Prostate gland (tissue), 2 donors: ENCODE measurements around the gene SMIM20. TPM values are rescaled to one million over a fixed set of nuclear protein-coding genes. Genes with fewer than 3 reads are reported as not detected.

Source experiments
- DNase-seq: peaks from one replicate; pipeline ENCODE4 v3.0.0-alpha.2; 2019; ENCODE audit warnings: low spot score
- H3K27ac ChIP-seq, 2 donors: fragments of 200-600 bp; sonication (generic); 2 replicates each; pipeline ENCODE4 v1.5.1; 2017 to 2019
- H3K27me3 ChIP-seq: fragments of 200-600 bp; sonication (generic); replicated peaks from 2 replicates; pipeline ENCODE4 v1.5.1; 2019; ENCODE audit not compliant: insufficient read depth
- H3K36me3 ChIP-seq, 2 donors: fragments of 200-600 bp; sonication (generic); 1 replicate in 1 of 2; 2 replicates in 1 of 2; pipeline versions ENCODE4 v1.5.1 to v1.8.1; 2017 to 2019
- H3K4me1 ChIP-seq: fragments of 200-600 bp; sonication (generic); replicated peaks from 2 replicates; pipeline ENCODE4 v1.5.1; 2019
- H3K4me3 ChIP-seq, 2 donors: fragments of 200-600 bp; sonication (generic); 2 replicates each; pipeline ENCODE4 v1.5.1; 2017 to 2019
- H3K9me3 ChIP-seq: fragments of 200-600 bp; sonication (generic); 2 replicates; pipeline ENCODE4 v1.5.1; 2017
- CTCF ChIP-seq, 4 experiments: fragments of 200-600 bp in 2 of 4; fragments of 450-650 bp in 2 of 4; sonication (generic) in 2 of 4; IDR thresholded peaks; 1 replicate in 3 of 4; 2 replicates in 1 of 4; pipeline ENCODE4 v1.5.1; 2016 to 2019; ENCODE audit warnings: antibody characterized with exemption in 4 of 4, mild to moderate bottlenecking in 2 of 4, moderate library complexity in 2 of 4
- POLR2A ChIP-seq: fragments of 450-650 bp; IDR thresholded peaks from one replicate; pipeline ENCODE4 v1.6.1; 2016; ENCODE audit warnings: antibody characterized with exemption, mild to moderate bottlenecking
- POLR2AphosphoS5 ChIP-seq: sonication (generic); formaldehyde crosslinking; IDR thresholded peaks from one replicate; pipeline ENCODE4 v1.6.1; 2017; ENCODE audit warnings: antibody characterized with exemption
- WGBS: methylation state at CpG from one replicate; pipeline ENCODE4 v1.1.5; 2018; 5-methylcytosine and 5-hydroxymethylcytosine counted together
- intact Hi-C: fragments of 100-400 bp; cut with DNase I; formaldehyde crosslinking; loops from one replicate; pipeline ENCODE4 v1.14.2; 2022
- total RNA-seq, 2 donors: library from RNA; depleted of rRNA; stranded (reverse); fragments of >200 nt; gene quantifications; one replicate each; pipeline ENCODE4 v1.1.0, GENCODE V29; 2016

SMIM20 gene
- total RNA-seq, 2 donors from 2014 or later = 34.7 to 35.7 TPM

- H3K9me3 ChIP-seq = no peaks in the 10 kb centered on the region
- WGBS = 99% methylated on average over 5 of the region's 5 CpGs
- DNase-seq = no peak
- no peaks in the 10 kb centered on the region for H3K4me1 ChIP-seq
- H3K36me3 ChIP-seq = no peaks in the 10 kb centered on the region
- H3K27ac ChIP-seq = no peak overlapping the region
- H3K27me3 ChIP-seq = no peaks in the 10 kb centered on the region
- no peak overlapping the region for H3K4me3 ChIP-seq
- TF ChIP-seq CTCF (IDR thresholded peaks at IDR 0.05) (no peak), POLR2AphosphoS5 (no peak), POLR2A (no peak)
- intact Hi-C loops = no loop called here
Observed at GRCh38 chr4:25923745-25924144, 9.7 kb downstream of the SMIM20 start.

- TF ChIP-seq POLR2A (no peak), CTCF (IDR thresholded peaks at IDR 0.05) (peak in 1 of 4 experiments; percentile 18)
- Histone ChIP-seq H3K27me3 (no peaks in the 10 kb centered on the region), H3K4me1 (no peaks in the 10 kb centered on the region), H3K27ac (no peak overlapping the region), H3K4me3 (no peak overlapping the region), H3K9me3 (no peaks in the 10 kb centered on the region), H3K36me3 (no peaks in the 10 kb centered on the region)
- intact Hi-C loops = no loop called here
- no peak for DNase-seq
- 64% methylated on average over 11 of the region's 11 CpGs for WGBS
Observed at GRCh38 chr4:25925486-25926201, 11.6 kb downstream of the SMIM20 start.

- no peak overlapping the region for H3K27ac ChIP-seq
- no peaks in the 10 kb centered on the region for H3K27me3 ChIP-seq
- H3K4me1 ChIP-seq = no peaks in the 10 kb centered on the region
- H3K4me3 ChIP-seq = no peak overlapping the region
- WGBS = 74% methylated on average over 2 of the region's 2 CpGs
- no peaks in the 10 kb centered on the region for H3K9me3 ChIP-seq
- H3K36me3 ChIP-seq = no peaks in the 10 kb centered on the region
- intact Hi-C loops = no loop called here
- no peak for DNase-seq
- no peak for TF ChIP-seq CTCF (IDR thresholded peaks at IDR 0.05)
- no peak for TF ChIP-seq POLR2A
- no peak for TF ChIP-seq POLR2AphosphoS5
Observed at GRCh38 chr4:25926462-25926861, 12.4 kb downstream of the SMIM20 start.

GRCh38 chr4:25927361-25928195 is 13.6 kb downstream of the SMIM20 start:
- H3K4me1 ChIP-seq = no peaks in the 10 kb centered on the region
- no peaks in the 10 kb centered on the region for H3K9me3 ChIP-seq
- H3K4me3 ChIP-seq = no peak overlapping the region
- no peaks in the 10 kb centered on the region for H3K36me3 ChIP-seq
- 76% methylated on average over 10 of the region's 10 CpGs for WGBS
- TF ChIP-seq CTCF (IDR thresholded peaks at IDR 0.05) = no peak
- TF ChIP-seq POLR2AphosphoS5 = no peak
- no peak for TF ChIP-seq POLR2A
- intact Hi-C loops = no loop called here
- no peaks in the 10 kb centered on the region for H3K27me3 ChIP-seq
- no peak overlapping the region for H3K27ac ChIP-seq
- DNase-seq = no peak
